Measurements from ENCODE around the gene POLR3E. TPM values are rescaled to one million over a fixed set of nuclear protein-coding genes. Genes with fewer than 3 reads are reported as not detected.

Gene POLR3E
- total RNA-seq, 1 donor from 2014 or later = 102 TPM

GRCh38 chr16:22373662-22374310 lies 76.6 kb downstream of the POLR3E start:
- H3K36me3 Mint-ChIP-seq (ENCODE audit: low read depth) = peaks cover 24% of the 10 kb centered on the region
- intact Hi-C loops (cut with micrococcal nuclease) = loop anchor here (1.0 to 5.0 kb wide), 6 partner anchors 20 to 181 kb away; partner anchors contain the start of genes EEF2K and POLR3E
- no peaks in the 10 kb centered on the region for H3K9me3 Mint-ChIP-seq
- peaks cover 2% of the 10 kb centered on the region for H3K27me3 Mint-ChIP-seq
- peak overlapping the region; percentile 95 for H3K27ac Mint-ChIP-seq
- peak overlapping the region; percentile 98 for H3K4me3 Mint-ChIP-seq
- DNase-seq = peak; percentile 81
- peaks cover 44% of the 10 kb centered on the region for H3K4me1 Mint-ChIP-seq

DNA sequence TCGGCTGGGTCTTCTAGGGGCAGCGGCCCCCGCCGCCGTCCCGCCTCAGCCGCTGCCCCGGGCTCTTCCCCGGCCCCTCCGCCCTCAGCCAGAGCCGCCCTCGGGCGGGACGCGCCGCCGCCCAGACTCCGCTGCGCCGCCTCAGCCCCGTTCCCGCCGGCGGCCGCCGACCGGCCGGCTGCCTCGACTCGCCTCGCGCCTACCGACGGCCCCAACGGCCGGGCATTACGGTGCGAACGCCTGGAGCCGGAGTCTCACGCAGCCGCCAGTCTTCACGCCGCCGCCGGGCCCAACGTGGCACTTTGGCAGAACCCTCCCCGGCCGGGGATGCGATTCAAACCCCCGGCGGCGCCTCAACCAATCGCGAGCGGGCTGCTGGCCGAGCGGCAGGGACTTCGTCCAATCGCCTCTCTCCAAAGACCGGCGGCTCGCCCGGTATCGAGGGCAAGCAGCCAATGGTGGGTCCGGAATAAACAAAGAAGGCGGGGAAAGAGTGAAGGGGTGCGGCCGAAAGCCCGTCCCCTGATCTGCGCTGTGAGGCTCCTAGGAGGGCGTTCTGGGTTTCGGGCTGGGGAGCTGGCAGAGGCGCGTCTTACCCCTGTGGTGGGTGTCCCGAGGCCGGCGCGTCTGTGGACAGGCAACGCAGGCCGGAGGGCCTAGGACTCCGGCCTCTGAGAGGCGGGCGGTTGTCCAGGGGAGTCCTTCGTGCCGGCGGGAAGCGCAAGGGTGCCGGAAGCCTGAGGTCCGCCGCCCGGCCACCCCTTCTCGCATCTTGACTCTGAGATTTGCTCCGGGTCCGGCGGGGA lies 77.3 kb downstream of the POLR3E start, which contains the start of gene CDR2:
Gene CDR2 (minus strand): TSS at position 309 of the 806 bp plus-strand sequence. CDS start 310 bp downstream, outside the sequence.
- intact Hi-C loops (cut with micrococcal nuclease) = loop anchor here (1.0 to 5.0 kb wide), 6 partner anchors 21 to 182 kb away; partner anchors contain the start of genes EEF2K and POLR3E
- peak; percentile 100 for DNase-seq
- Mint-ChIP-seq H3K27me3 (peaks cover 2% of the 10 kb centered on the region), H3K4me1 (peaks cover 39% of the 10 kb centered on the region), H3K4me3 (peak within 1 kb of the TSS; percentile 98), H3K9me3 (no peaks in the 10 kb centered on the region), H3K36me3 (ENCODE audit: low read depth) (peaks cover 24% of the 10 kb centered on the region), H3K27ac (peak within 1 kb of the TSS; percentile 95)

- Mint-ChIP-seq H3K27me3 (peaks cover 2% of the 10 kb centered on the region), H3K36me3 (ENCODE audit: low read depth) (peaks cover 24% of the 10 kb centered on the region), H3K4me1 (peaks cover 35% of the 10 kb centered on the region), H3K9me3 (no peaks in the 10 kb centered on the region), H3K4me3 (peak overlapping the region; percentile 98), H3K27ac (peak overlapping the region; percentile 83)
- no peak for DNase-seq
- intact Hi-C loops (cut with micrococcal nuclease) = loop anchor here (2.0 kb wide), 2 partner anchors 169 to 183 kb away; partner anchors contain the start of gene EEF2K
Observed at GRCh38 chr16:22375117-22375962, 78.1 kb downstream of the POLR3E start.

DNA sequence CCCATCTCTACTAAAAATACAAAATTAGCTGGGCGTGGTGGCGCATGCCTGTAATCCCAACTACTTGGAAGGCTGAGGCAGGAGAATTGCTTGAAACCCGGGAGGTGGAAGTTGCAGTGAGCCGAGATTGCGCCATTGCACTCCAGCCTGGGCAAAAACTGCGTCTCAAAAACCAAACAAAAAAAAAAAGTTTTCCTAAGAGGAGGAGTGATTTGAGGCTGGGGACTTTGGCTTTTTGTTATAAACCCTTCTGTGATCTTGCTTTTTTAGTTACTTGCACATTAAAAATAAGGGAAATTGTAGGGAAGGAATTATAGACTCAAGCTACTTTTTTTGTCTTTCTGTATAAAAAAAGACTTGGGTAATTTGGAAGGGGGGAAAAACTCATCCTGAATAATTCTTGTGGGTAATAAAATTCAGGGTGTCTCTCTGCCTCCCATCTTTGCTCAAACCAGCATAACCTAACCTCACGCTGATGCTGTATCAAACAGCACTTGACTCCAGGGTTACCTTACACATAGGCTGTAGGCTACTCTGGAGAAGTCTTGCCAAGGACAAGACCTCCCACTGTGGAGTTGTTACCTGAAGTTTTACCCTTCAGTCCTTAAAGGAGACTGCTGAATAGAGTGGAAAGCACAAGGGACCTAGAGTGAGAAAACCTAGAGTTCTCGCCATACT lies 78.9 kb downstream of the POLR3E start:
- Mint-ChIP-seq H3K4me1 (peaks cover 29% of the 10 kb centered on the region), H3K27me3 (peaks cover 2% of the 10 kb centered on the region), H3K27ac (no peak overlapping the region), H3K36me3 (ENCODE audit: low read depth) (peaks cover 22% of the 10 kb centered on the region), H3K4me3 (no peak overlapping the region), H3K9me3 (no peaks in the 10 kb centered on the region)
- intact Hi-C loops (cut with micrococcal nuclease) = loop anchor here (2.0 kb wide), 2 partner anchors 169 to 183 kb away; partner anchors contain the start of gene EEF2K
- no peak for DNase-seq

DNA sequence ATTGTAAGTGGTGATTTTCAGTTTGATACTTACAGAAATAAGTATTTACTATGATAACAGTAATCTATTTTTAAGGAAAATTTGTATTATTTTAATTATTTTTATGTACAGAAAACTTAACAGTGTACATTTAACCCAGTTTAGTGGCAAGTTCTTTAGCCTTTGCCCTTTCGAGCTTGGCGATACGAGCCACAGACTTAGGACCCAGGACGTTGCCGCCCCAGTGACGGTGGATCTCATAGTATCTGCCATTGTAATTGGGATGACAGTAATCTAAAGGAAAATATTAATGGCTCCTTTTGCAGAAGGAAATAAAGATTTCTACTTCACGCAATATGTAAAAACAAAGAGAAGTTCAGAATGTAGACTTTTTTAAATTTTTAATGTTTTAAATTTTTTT lies 82.4 kb downstream of the POLR3E start:
- Mint-ChIP-seq H3K4me1 (peaks cover 17% of the 10 kb centered on the region), H3K9me3 (no peaks in the 10 kb centered on the region), H3K27ac (no peak overlapping the region), H3K27me3 (peaks cover 2% of the 10 kb centered on the region), H3K36me3 (ENCODE audit: low read depth) (peaks cover 6% of the 10 kb centered on the region), H3K4me3 (no peak overlapping the region)
- intact Hi-C loops (cut with micrococcal nuclease) = no loop called here
- no peak for DNase-seq

DNA sequence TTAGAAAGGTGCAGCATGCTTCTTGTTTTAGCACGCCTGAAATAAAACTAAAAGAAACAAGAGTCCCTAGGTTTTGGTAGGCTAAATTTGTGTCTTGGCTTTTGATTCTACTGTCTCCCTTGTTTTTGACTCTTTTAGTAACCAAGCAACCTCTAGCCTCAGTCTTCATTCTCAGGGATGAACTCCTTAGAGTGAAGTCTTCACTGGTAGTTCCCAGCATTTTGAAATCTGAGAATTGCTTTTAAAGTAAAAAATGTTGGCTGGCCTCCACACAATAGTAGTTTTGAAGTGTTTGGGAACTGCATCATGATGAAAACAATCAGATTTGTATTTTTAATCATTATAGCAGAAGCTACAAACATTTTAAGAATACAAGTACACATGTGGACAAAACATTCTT lies 83.3 kb downstream of the POLR3E start:
- Mint-ChIP-seq H3K4me1 (peaks cover 12% of the 10 kb centered on the region), H3K36me3 (ENCODE audit: low read depth) (peaks cover 8% of the 10 kb centered on the region), H3K27me3 (peaks cover under 1% of the 10 kb centered on the region), H3K27ac (no peak overlapping the region), H3K9me3 (no peaks in the 10 kb centered on the region), H3K4me3 (no peak overlapping the region)
- DNase-seq = no peak
- intact Hi-C loops (cut with micrococcal nuclease) = no loop called here

GRCh38 chr16:22381392-22381791 lies 84.2 kb downstream of the POLR3E start:
- no peak overlapping the region for H3K4me3 Mint-ChIP-seq

GRCh38 chr16:22383827-22384226 lies 86.6 kb downstream of the POLR3E start:
- Mint-ChIP-seq H3K27ac (no peak overlapping the region), H3K27me3 (no peaks in the 10 kb centered on the region), H3K4me1 (peaks cover 11% of the 10 kb centered on the region), H3K36me3 (ENCODE audit: low read depth) (peaks cover 8% of the 10 kb centered on the region), H3K4me3 (no peak overlapping the region), H3K9me3 (no peaks in the 10 kb centered on the region)
- no peak for DNase-seq
- intact Hi-C loops (cut with micrococcal nuclease) = no loop called here

More at GRCh38 chr16:22381392-22381791, 84.2 kb downstream of the POLR3E start:
- intact Hi-C loops (cut with micrococcal nuclease) = no loop called here
- H3K27ac Mint-ChIP-seq = peak overlapping the region; percentile 37
- H3K4me1 Mint-ChIP-seq = peaks cover 11% of the 10 kb centered on the region
- H3K27me3 Mint-ChIP-seq = no peaks in the 10 kb centered on the region
- no peaks in the 10 kb centered on the region for H3K9me3 Mint-ChIP-seq
- H3K36me3 Mint-ChIP-seq (ENCODE audit: low read depth) = peaks cover 8% of the 10 kb centered on the region
- DNase-seq = no peak

Other genes with a start within 250 kb of the POLR3E start
- 0.19 TPM in 1 of 2 replicates, not detected in the other for gene VWA3A, start 204.9 kb upstream of the POLR3E start, total RNA-seq
- gene SDR42E2, start 134.9 kb upstream of the POLR3E start, total RNA-seq = 0.07 TPM in 1 of 2 replicates, not detected in the other
- 30.5 and 33.9 TPM in 2 replicates for gene EEF2K, start 91.1 kb upstream of the POLR3E start, total RNA-seq
- 38.2 and 40.9 TPM in 2 replicates for gene CDR2, start 77.2 kb downstream of the POLR3E start, total RNA-seq
- 318 and 346 TPM in 2 replicates for gene NPIPB5, start 213.5 kb downstream of the POLR3E start, total RNA-seq

Data from activated CD4-positive, alpha-beta T cell treated with anti-CD3 and anti-CD28 coated beads, Interleukin-2, amount 10 ng/mL, durations not matched to agents 24 days and 14 days (primary cell).